HuH-7 (cell line): ENCODE measurements around the gene PDCD1LG2.
"Not testable (repeated sequence)": the region's sequence is repeated elsewhere in the genome, so short reads cannot be mapped to it uniquely, and the experiment has no call there.

Experiments
- DNase-seq: peaks from one replicate; pipeline ENCODE4 v3.0.0; 2011; ENCODE audit warnings: low spot score

PDCD1LG2 gene

DNA sequence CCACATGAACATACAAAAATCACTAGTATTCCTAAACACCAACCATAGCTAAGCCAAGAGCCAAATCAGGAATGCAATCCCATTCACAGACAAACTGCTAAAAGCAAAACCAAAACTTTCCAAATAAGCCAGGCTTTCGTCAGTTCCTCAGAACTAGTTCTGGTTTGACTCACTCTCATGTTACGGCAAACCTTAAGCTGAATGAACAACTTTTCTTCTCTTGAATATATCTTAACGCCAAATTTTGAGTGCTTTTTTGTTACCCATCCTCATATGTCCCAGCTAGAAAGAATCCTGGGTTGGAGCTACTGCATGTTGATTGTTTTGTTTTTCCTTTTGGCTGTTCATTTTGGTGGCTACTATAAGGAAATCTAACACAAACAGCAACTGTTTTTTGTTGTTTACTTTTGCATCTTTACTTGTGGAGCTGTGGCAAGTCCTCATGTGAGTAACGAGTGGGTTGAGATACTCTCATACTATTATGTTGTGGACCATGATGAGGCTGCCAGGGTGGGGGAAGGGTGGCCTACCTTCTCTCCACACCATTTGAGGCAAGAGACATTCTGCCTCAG is at the start of gene PDCD1LG2:
PDCD1LG2 (plus strand) TSS at position 172 of the 572 bp plus-strand sequence. CDS start 12,016 bp downstream, outside the sequence.
- DNase-seq = no peak

DNA sequence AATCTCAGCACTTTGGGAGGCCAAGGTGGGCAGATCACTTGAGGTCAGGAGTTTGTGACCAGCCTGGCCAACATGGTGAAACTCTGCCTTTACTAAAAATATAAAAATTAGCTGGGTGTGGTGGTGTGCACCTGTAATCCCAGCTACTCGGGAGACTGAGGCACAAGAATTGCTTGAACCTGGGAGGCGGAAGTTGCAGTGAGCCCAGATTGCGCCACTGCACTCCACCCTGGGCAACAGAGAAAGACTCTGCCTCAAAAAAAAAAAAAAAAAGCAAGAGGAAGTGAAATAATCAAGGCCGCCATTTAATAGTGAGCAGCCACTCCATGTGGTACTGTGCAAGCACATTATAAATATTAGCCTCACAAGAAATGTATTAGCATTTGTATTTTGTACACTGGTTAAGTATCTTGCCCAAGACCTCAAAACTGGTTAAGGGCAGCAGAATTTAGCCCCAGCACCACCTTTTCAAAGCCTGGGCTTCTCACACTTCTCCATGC is 45.5 kb upstream of the PDCD1LG2 start:
- DNase-seq = not testable (repeated sequence)

DNA sequence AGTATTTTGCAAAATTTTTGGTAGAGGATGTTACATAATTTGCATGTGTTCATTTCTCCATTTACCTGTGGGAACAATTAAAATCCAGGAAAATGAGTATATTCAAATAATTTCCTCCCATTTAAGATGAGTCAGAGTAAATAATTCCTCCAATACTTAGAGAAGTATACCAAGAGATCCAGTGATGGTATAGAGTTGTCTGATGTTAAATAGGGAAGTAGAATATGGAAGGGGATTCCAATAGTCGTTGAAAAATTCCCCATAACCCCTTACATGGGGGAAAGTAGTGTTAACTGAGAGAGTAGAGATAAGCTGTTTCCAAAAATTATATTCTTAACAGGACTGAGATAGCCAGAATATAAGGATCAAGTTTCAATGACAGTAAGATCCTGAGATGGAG is 44.3 kb upstream of the PDCD1LG2 start:
- DNase-seq = no peak

DNA sequence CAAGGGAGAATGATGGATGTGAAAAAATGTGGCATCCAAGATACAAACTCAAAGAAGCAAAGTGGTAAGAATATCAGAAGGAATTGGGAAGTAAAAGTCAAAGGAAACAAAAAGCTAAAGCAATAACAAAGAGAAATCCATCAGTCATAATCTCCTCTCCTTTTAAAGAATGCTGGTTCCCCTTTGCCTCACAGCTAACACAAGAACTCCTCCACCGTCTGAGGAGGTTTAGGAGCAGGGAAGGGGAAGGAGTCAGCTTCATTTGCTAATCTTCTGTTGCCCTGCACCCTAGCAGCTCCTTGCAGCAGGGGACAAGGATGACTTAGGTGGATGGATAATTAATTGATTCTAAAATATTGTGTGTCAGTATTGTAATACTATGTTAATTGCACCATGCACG is 43.6 kb upstream of the PDCD1LG2 start:
- DNase-seq = no peak

DNA sequence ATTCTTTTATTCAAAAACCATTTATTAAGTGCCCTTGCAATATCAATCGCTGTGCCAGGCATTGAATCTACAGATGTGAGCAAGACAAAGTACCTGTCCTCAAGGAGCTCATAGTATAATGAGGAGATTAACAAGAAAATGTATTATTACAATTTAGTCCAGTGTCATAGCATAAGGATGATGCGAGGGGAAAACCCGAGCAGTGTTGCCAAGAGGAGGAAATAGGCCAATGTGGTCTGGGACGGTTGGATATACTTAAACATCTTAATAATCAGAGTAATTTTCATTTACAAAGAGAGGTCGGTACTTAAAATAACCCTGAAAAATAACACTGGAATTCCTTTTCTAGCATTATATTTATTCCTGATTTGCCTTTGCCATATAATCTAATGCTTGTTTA is 41.5 kb upstream of the PDCD1LG2 start:
- DNase-seq = no peak

DNA sequence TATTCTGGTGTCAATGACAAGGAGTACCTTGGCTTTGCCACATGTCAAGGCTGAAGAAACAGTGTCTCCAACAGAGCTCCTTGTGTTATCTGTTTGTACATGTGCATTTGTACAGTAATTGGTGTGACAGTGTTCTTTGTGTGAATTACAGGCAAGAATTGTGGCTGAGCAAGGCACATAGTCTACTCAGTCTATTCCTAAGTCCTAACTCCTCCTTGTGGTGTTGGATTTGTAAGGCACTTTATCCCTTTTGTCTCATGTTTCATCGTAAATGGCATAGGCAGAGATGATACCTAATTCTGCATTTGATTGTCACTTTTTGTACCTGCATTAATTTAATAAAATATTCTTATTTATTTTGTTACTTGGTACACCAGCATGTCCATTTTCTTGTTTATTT is 40.2 kb upstream of the PDCD1LG2 start:
- DNase-seq = no peak

DNA sequence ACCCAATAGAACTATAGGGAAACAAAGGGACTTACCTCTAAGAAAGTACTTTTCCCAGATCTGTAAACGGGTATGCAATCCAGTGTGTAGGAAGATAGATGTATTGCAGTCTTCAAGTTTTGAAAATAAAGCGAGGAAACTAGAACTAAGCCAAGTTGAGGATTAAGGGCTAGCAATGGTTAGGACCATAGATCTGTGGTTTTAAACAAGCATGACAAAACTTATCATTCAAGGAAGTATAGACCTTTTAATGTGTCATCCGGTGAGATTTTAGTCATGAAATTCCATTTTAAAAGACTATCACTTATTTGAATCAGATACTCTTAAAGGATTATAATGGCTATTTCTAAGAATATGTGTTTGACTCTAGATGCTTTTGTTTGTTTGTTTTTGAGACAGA is 39.5 kb upstream of the PDCD1LG2 start:
- no peak for DNase-seq

DNA sequence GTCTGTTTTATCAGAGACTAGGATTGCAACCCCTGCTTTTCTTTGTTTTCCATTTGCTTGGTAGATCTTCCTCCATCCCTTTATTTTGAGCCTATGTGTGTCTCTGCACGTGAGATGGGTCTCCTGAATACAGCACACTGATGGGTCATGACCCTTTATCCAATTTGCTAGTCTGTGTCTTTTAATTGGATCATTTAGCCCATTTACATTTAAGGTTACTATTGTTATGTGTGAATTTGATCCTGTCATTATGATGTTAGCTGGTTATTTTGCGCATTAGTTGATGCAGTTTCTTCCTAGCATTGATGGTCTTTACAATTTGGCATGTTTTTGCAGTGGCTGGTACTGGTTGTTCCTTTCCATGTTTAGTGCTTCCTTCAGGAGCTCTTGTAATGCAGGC is 34.7 kb upstream of the PDCD1LG2 start:
- not testable (repeated sequence) for DNase-seq

DNA sequence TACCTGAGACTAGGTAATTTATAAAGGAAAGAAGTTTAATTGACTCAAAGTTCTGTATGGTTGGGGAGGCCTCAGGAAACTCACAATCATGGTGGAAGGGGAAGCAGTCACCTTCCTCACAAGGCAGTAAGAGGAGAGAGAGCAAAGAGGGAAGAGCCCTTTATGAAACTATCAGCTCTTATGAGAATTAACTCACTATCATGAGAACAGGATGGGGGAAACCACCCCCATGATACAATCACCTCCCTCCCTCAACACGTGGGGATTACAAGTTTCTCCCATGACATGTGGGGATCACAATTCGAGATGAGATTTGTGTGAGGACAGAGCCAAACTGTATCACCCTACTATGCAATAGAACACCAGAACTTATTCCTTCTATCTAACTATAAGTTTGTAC is 32.1 kb upstream of the PDCD1LG2 start:
- DNase-seq = no peak

DNA sequence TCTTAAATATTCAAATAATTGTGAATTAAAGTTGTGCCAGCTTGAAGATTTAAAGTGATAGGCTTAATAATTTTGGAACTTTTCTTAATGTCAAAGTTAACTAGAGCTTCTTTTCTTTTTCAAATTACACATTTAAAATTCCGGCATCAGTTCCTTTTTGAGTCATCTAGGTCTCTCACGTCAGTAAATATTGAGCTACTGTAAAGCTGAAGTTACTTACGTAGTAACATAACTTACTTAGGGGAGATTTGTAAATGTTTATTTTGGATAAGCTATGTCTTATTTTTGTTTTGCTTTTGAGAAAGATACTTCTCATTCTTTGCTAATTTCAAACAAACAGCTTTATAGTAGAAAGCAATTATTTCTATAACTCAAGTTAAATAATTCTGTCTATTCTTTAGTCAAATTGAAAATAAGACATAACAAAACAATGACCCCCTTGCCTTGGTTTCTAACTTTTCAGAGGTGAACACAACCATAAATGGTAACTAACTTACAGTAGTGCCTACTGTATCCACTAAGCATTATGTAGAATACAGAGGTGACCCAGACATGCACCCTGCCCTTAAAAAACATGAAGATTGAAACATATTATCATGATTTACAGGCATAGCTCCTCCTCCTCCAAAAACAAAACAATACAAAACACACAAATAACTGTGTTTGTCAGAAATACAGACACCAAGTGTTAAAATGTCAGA is 30.2 kb upstream of the PDCD1LG2 start:
- DNase-seq = no peak

DNA sequence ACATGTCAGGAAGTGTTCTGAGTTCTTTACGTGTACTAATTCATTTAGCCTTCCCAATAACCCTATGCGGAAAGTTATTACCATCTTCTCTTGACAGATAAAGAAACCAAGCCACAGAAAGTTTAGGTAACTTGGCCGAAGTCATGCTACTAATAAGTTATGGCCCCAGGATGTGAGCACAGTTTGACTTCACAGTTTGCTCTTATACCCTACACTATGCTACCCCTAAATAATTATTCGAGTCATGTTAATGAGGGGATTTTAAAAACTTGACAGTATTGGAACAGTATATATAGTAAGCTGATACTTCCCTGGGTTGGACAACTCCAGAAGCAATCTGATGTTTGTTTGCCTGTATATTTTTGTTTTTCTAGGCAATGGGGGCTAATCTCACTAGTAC is 29.4 kb upstream of the PDCD1LG2 start:
- no peak for DNase-seq

DNA sequence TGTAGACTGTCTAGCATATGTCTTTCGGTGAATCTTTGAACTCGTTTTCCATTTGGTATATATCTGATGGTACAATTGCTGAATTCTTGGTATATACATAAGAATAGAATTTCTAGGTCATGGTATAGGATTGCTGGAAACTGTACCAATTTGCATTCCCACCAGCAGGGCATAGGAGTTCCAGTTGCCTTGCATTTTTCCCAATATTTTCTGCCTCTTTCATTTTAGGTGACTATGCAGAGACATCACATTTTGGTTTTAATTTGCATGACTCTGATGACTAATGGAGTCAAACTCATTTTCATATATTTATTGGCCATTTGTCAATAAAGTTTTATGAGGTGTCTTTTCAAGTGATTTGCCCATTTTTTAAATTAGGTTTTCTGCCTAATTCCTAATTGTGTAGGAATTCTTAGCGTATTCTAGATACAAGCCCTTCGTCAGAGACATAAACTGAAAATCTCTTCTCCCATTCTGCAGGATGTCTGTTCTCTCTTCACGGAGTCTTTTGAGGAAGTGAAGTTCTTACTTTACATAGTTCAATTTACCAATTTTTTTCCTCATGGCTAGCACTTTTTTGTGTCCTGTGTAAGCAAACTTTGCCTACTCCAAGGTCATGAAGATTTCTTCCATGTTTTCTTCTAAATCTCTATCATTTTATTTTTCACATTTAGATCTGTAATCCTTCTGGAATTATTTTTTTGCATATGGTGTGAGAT is 28.9 kb upstream of the PDCD1LG2 start:
- DNase-seq = no peak

DNA sequence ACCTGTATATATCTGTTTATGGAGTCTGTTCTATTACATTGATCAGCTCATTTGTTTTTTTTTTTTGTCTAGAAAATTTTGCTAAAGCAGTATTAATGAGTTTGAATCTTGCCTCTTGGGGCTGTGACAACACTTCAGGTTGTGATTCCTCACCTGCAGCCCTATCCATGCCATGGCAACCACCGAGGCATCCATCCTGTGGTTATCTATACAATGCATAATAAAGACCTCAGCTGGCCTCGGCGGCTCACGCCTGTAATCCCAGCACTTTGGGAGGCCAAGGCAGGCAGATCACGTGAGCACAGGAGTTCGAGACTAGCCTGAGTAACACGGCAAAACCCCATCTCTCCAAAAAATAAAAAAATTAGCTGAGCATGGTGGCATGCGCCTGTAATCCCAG is 28.1 kb upstream of the PDCD1LG2 start:
- no peak for DNase-seq

DNA sequence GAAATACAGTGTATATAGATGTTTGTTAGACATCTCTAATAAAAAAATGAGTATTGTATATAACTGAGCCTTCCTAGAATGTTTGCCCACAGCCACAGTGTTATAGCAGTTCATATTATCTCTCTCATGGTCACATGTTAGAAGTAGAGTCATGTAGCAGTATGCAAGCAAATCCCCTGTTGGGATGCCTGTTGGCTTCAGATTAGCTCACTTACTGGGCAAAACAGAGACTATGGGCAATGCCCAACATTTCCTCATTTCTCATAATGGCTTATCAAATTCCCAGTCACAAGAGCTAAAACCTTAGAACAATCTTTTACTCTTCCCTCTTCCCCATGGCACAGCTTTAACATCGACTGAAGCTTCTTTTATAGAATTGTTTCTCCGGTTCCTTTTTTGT is 27.0 kb upstream of the PDCD1LG2 start:
- DNase-seq = no peak

DNA sequence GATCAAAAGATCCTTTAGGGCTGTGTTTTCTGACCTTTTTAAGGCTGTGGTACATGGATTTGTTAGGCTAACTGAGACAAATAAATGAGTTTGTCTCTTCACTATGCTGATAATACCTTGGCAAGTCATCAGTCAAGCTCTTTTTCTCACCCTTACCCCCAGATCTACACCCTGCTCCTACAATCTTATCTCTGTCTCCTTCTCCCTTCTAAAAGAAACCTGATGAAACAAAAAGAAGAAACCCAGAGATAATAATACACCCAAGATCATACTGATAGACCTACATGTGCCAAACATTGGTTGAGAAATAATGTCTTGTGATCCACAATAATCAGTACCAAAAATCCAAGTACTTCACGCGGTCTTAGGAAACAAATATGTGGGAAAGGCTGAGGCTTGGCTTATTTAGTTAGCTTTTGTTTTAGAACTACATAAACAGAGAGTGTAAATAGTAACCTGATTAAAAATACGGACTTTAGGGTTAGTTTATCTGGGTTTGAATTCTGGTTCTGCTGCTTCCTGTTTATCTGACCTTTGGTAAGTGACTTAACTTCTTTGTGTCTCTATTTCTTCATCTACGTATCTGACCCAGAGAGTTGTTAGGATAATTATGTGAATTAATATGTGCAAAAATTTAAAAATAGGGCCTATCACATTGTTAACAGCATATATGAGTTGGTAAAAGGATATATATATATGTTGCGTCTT is 24.8 kb upstream of the PDCD1LG2 start:
- no peak for DNase-seq

DNA sequence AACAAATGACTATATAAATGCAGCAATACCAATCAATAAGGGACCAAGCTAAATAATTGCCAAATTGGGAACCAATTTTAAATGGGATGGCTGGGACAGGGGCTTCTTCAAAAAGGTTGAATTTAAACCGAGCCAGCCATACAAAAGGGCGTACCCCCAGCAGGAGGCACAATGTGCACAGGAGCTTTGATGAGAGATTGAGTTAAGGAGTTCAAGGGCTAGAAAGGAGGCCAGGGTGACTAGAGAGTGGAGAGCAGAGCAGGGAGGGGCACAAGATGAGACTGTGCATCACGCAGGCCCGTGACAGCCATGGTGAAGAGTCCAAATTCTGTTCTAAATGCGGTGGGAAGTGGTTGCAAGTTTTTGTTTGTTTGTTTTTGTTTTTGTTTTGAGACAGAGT is 23.3 kb upstream of the PDCD1LG2 start:
- no peak for DNase-seq

DNA sequence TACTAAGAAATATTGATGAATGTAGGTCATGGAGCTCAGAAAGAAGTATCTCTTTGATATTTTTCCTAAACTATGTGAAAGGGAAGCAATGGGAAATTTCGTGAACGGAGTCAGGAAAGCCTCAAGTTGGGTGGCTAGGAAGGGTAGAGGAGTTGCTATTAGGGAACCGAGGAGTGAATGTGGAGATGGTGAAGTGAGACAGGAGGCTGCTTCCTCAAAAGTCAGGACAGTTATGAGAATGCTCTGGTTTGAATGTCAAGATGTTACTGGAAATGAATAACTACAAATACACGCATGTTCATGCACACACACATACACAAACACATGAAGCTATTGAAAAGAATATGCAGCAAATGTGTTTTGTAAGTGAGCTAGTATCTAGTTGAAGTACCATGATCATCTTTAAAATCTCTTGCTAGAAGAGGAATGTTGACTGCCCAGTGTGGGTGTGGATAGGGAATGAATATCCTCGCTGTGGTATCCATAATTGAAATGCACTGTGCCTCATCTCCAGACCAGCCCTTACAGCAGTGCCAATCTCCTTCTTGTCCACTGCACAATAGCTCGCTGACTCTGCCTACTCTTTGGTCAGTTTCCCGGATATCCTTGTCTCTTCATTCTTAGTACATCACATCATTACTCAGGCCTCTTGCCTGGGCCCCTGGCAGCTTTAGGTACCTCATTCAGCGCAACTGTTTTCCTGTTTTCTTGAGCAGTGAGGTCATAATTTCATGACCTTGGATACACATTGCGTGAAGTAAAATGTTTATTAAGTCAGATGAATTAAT is 21.9 kb upstream of the PDCD1LG2 start:
- no peak for DNase-seq

DNA sequence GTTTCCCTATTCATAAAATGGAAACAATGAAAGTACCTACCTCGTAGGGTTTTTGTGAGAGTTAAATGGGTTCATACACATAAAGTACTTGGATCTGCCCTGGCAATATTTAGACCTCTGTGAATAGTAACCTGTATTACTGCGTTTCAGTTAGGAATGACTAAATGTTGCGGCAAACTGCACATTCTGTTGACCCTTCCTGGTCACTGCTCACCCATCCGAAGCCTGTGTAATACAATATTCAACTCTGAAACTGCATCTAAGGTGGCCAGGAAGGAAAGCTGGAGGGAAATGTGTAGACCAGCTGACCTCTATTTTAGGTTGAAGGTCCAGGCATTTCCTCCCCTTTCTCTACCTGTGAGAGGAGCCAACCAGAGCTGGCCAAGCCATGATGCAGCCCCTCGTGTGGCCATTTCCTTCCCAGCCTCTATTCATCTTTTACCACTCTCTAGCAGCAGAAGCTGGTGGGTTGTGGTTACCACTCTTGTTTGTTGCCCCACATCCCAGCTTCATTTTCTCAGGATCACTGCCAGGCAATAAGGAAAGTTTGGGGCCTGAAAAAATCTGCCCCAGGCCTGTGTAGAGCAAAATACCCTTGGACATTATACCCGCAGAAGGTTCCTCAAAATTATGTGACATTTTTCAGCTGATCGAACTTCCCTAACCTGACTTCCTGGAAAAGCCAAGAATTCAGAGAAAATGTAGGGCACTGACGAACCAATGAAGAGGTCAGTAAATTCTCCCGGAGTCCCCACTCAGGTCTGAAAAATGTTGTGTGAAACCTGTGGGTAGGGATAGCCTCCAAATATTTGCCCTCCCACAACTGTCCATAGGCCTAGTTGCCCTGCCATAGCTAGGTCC is 20.5 kb upstream of the PDCD1LG2 start:
- no peak for DNase-seq

DNA sequence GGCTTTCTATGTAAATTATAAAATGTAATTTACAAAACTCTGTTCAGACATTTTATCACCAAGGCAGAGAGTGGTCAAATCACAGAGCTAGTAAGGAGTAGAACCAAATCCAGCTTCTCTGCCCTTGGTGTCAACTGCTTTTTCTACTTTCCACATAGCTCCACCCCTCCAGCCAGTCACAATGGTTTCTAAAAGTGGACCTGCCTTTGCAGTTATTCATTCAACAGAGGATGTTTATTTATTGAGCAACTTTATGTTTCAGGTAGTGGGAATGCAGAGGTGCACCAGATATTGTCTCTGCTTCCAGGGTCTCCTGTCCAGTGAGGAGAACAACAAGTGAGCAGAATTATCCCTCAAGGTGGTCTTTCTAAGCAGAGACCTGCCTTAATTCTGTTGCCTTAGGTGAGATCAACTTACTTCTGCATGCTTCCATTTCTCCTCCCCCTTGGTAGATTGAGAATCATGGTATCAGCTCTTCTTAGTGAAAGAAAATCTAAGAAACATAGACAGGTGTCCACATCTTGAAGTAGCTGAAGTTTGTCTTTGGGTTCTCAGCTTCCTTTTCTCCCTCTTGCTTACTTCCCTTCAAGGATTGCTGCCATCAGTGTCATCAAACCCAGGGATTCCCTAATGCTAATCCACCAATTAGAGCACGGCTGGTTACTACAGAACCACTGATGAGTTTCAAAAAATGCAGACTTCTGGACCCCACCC is 17.2 kb upstream of the PDCD1LG2 start:
- DNase-seq = no peak
